K562 (cell line): ENCODE data around the gene SPATA25. TPM values are rescaled to one million over a fixed set of nuclear protein-coding genes. Genes with fewer than 3 reads are reported as not detected.

Experiments used
- ATAC-seq: fragments of 200-7000 bp; cut with Tn5 transposase; 3 replicates; pipeline ENCODE4 v1.9.1; 2020; ENCODE audit warnings: moderate library complexity
- BruUV-seq: library from RNA; stranded (reverse); fragments of 400-500 nt; replicated peaks from 2 replicates; lab custom pipeline; 2021; lab: Mats Ljungman, UMichigan
- CTCF ChIA-PET: fragments of 300-600 bp; formaldehyde crosslinking; extraction: SDS; loops from one replicate; lab custom pipeline; 2021; ENCODE audit warnings: low intra/inter-chr PET ratio; lab: Yijun Ruan, JAX
- POLR2A ChIA-PET: fragments of 300-600, 350-650 bp; sonication (Branson Sonifier 250); formaldehyde crosslinking; extraction: SDS; loops from one replicate; lab custom pipeline; 2021; ENCODE audit warnings: antibody characterized with exemption, inconsistent platforms; lab: Yijun Ruan, JAX
- DNase-seq, 4 experiments: peaks; one replicate each; pipeline versions ENCODE4 v3.0.0 to v3.0.0-alpha.2; 2011 to 2018; ENCODE audit warnings: low spot score in 3 of 4, mixed read lengths in 3 of 4; ENCODE audit errors: extremely low read depth in 1 of 4
- FAIRE-seq: peaks from 2 replicates; lab custom pipeline; 2011; peaks lifted over from hg19 to GRCh38; lab: Jason Lieb, UNC
- H2AFZ ChIP-seq: 2 replicates; pipeline ENCODE4 v1.6.0; 2011; ENCODE audit warnings: low read depth, low read length, control low read depth, inconsistent platforms
- H3K27ac ChIP-seq: fragments of 200-600 bp; 3 replicates; pipeline ENCODE4 v1.8.0; 2011; ENCODE audit warnings: low read depth, mild to moderate bottlenecking, control low read depth, inconsistent platforms, low read length, moderate library complexity, mixed read lengths; ENCODE audit errors: extremely low read depth
- H3K27me3 ChIP-seq, 2 experiments: fragments of 300-600 bp in 1 of 2; 2 replicates in 1 of 2; 3 replicates in 1 of 2; pipeline versions ENCODE4 v1.6.0 to v1.8.0; 2011; ENCODE audit warnings: inconsistent platforms in 2 of 2, low read length in 2 of 2, mild to moderate bottlenecking in 1 of 2, mixed read lengths in 1 of 2, moderate library complexity in 1 of 2; ENCODE audit not compliant: control insufficient read depth in 2 of 2, insufficient read depth in 2 of 2
- H3K36me3 ChIP-seq: fragments of 300-600 bp; 3 replicates; pipeline ENCODE4 v1.8.0; 2011; ENCODE audit warnings: mild to moderate bottlenecking, low read length, inconsistent platforms; ENCODE audit not compliant: control insufficient read depth, insufficient read depth
- H3K4me1 ChIP-seq, 2 experiments: fragments of 200-600 bp in 1 of 2; replicated peaks in 1 of 2; 2 replicates in 1 of 2; 3 replicates in 1 of 2; pipeline versions ENCODE4 v1.5.1 to v1.8.0; 2011; ENCODE audit warnings: inconsistent platforms in 2 of 2, low read length in 2 of 2, mild to moderate bottlenecking in 1 of 2, mixed read lengths in 1 of 2, moderate library complexity in 1 of 2; ENCODE audit not compliant: control insufficient read depth in 2 of 2, insufficient read depth in 2 of 2
- H3K4me2 ChIP-seq: 2 replicates; pipeline ENCODE4 v1.6.1; 2011; ENCODE audit warnings: low read length, control low read depth, inconsistent platforms, mixed read lengths; ENCODE audit not compliant: insufficient read depth
- H3K4me3 ChIP-seq: fragments of 200-600 bp; sonication (generic), shearing (Covaris generic); 2 replicates; pipeline ENCODE4 v1.5.1; 2016; ENCODE audit warnings: control low read depth, inconsistent platforms
- H3K79me2 ChIP-seq: fragments of 200-600 bp; 3 replicates; pipeline ENCODE4 v1.8.0; 2011; ENCODE audit warnings: low read length, inconsistent platforms; ENCODE audit not compliant: control insufficient read depth, insufficient read depth
- H3K9ac ChIP-seq, 2 experiments: 2 replicates each; pipeline versions ENCODE4 v1.6.0 to v1.6.1; 2011; ENCODE audit warnings: low read depth in 2 of 2, low read length in 2 of 2, control low read depth in 1 of 2, inconsistent platforms in 1 of 2, mild to moderate bottlenecking in 1 of 2, mixed read lengths in 1 of 2; ENCODE audit not compliant: insufficient read depth in 1 of 2
- H3K9me1 ChIP-seq: one replicate; pipeline ENCODE4 v1.6.0; 2011; ENCODE audit warnings: inconsistent platforms, mild to moderate bottlenecking, low read length, moderate library complexity; ENCODE audit not compliant: control insufficient read depth, insufficient read depth
- H3K9me3 ChIP-seq: replicated peaks from 2 replicates; pipeline ENCODE4 v1.5.1; 2011; ENCODE audit warnings: low read depth, low read length, inconsistent platforms; ENCODE audit not compliant: control insufficient read depth, insufficient read depth
- H4K20me1 ChIP-seq: replicated peaks from 2 replicates; pipeline ENCODE4 v1.6.1; 2011; ENCODE audit warnings: low read length, inconsistent platforms, mixed read lengths; ENCODE audit not compliant: control insufficient read depth, insufficient read depth
- BCOR ChIP-seq: fragments of 450-650 bp; IDR thresholded peaks from 2 replicates; pipeline ENCODE4 v1.6.1; 2016
- FOXJ2 ChIP-seq: fragments of 200-800 bp; sonication (Bioruptor generic); IDR thresholded peaks from 2 replicates; pipeline ENCODE4 v1.6.1; 2016; ENCODE audit warnings: missing genetic modification characterization, missing compliant biosample characterization
- FOXK2 ChIP-seq, 2 experiments: fragments of 450-650 bp; IDR thresholded peaks in 1 of 2; conservative IDR thresholded peaks in 1 of 2; 2 replicates each; pipeline ENCODE4 v1.6.1; 2016; ENCODE audit warnings: low read depth in 2 of 2, mild to moderate bottlenecking in 1 of 2
- HOXB6 ChIP-seq: fragments of 250-450 bp; sonication (Bioruptor Pico); IDR thresholded peaks from 2 replicates; pipeline ENCODE4 v1.5.1; 2022; ENCODE audit warnings: mild to moderate bottlenecking, borderline replicate concordance
- NFIC ChIP-seq: fragments of 450-650 bp; IDR thresholded peaks from 2 replicates; pipeline ENCODE4 v1.6.1; 2017; ENCODE audit warnings: mild to moderate bottlenecking, inconsistent platforms
- PYGO2 ChIP-seq: fragments of 450-650 bp; IDR thresholded peaks from 2 replicates; pipeline ENCODE4 v1.6.1; 2016; ENCODE audit warnings: mild to moderate bottlenecking, missing genetic modification characterization, moderate library complexity, missing compliant biosample characterization
- RBM25 ChIP-seq: fragments of 200-400 bp; formaldehyde crosslinking; IDR thresholded peaks from 2 replicates; pipeline ENCODE4 v1.6.1; 2018; ENCODE audit warnings: low read length, low read depth, moderate library complexity; ENCODE audit not compliant: severe bottlenecking
- ZFPM2 ChIP-seq: fragments of 250-450 bp; sonication (Bioruptor Pico); IDR thresholded peaks from 2 replicates; pipeline ENCODE4 v1.5.1; 2022; ENCODE audit warnings: mild to moderate bottlenecking
- WGBS: fragments of 100-300 bp; shearing (Covaris generic); methylation state at CpG from one replicate; pipeline ENCODE4 v1.1.6; 2016; ENCODE audit warnings: low coverage, mixed read lengths; ENCODE audit not compliant: insufficient coverage; ENCODE audit errors: missing lambda C conversion rate; 5-methylcytosine and 5-hydroxymethylcytosine counted together
- in situ Hi-C: fragments of 300-500 bp; cut with MboI; formaldehyde crosslinking; loops from 4 replicates; pipeline ENCODE4 v1.15.0; 2018; ENCODE audit warnings: inconsistent platforms, mixed read lengths
- intact Hi-C: fragments of 100-400 bp; cut with micrococcal nuclease; formaldehyde crosslinking; loops from 2 replicates; pipeline ENCODE4 v1.14.2; 2022
- polyA plus RNA-seq, 8 experiments: library from polyadenylated mRNA; depleted of rRNA in 4 of 8; stranded (reverse) in 5 of 8; unstranded in 3 of 8; fragments of >200 nt; fragmentation: Nextera tagmentation in 2 of 8; fragmentation: Illumina TruSeq in 1 of 8; extraction: Ambion mirVana in 2 of 8; extraction: Trizol in 1 of 8; gene quantifications; 2 replicates each; pipeline versions ENCODE4 v1.2.1 to v1.2.3, GENCODE V29; 2011 to 2014; ENCODE audit warnings: inconsistent platforms in 1 of 8, missing spikeins in 1 of 8
- total RNA-seq, 7 experiments: library from RNA; depleted of rRNA in 6 of 7; stranded (reverse); fragments of >200 nt in 6 of 7; fragmentation: Illumina TruSeq in 2 of 7; extraction: Trizol in 2 of 7; gene quantifications; 2 replicates each; pipeline versions ENCODE4 v1.2.1 to v1.2.3, GENCODE V29; 2011 to 2021; ENCODE audit warnings: low replicate concordance in 1 of 7

Gene SPATA25
- total and polyA plus RNA-seq, 9 of the 15 experiments (the other 6 are each of a cell fraction or from before 2014, with no cell fraction given), result 0.21 to 0.95 (median 0.53) TPM; not detected in 3

- no peaks in the 10 kb centered on the region for H3K27me3 ChIP-seq
- no peak for DNase-seq
- intact Hi-C loops, result no loop called here
- H2AFZ ChIP-seq, result no peak overlapping the region
- H3K9me3 ChIP-seq, result no peaks in the 10 kb centered on the region
- H3K9ac ChIP-seq, result peak overlapping the region in 1 of 2 experiments; percentile 22; a peak in 1 of 4 replicates
- H3K4me3 ChIP-seq, result no peak overlapping the region
- no peaks in the 10 kb centered on the region for H3K79me2 ChIP-seq
- TF ChIP-seq HOXB6 (no peak), ZFPM2 (CRISPR knock-in tag) (no peak), BCOR (peak; percentile 25; the same call in 1 of the 2 replicates), NFIC (0 out of 2 replicates have a peak, but pooled peaks have one; percentile 12), FOXK2 (conservative IDR thresholded peaks at IDR 0.05 in 1 of 2, IDR thresholded peaks at IDR 0.05 in 1 of 2; ENCODE audit: low read depth in 2 of 2) (0 out of 4 replicates have a peak, but pooled peaks have one; percentile 31 to 37), RBM25 (peak; percentile 30), FOXJ2 (tag) (0 out of 2 replicates have a peak, but pooled peaks have one; percentile 48), PYGO2 (no peak)
- in situ Hi-C loops, result no loop called here
- 0 out of 2 replicates have a peak, but pooled peaks cover 3% of the 10 kb centered on the region for H4K20me1 ChIP-seq
- no peak for ATAC-seq
- no peaks in the 10 kb centered on the region for H3K9me1 ChIP-seq
- FAIRE-seq, result no peak
- peaks cover 10% of the 10 kb centered on the region in 2 experiments; a peak in 4 of 5 replicates for H3K4me1 ChIP-seq
- ChIA-PET POLR2A (interaction anchor here (0.5 to 8.0 kb wide), 8 partner anchors 8 to 39 kb away, joined by 3 to 91 read pairs (median 4); partner anchors contain the start of genes PCIF1 and SPATA25), CTCF (no interaction called here)
- no peak overlapping the region for H3K27ac ChIP-seq
- H3K36me3 ChIP-seq, result no peaks in the 10 kb centered on the region
- 25% methylated on average over 9 of the region's 11 CpGs for WGBS
- no peak overlapping the region for H3K4me2 ChIP-seq
- BruUV-seq, result no TSS peak
Observed at GRCh38 chr20:45919542-45920399, 32.3 kb upstream of the SPATA25 start.
